PFSK-1 (cell line): ENCODE measurements around the gene CDCP1.

Source experiments
- FOXP2 ChIP-seq: optimal IDR thresholded peaks from 2 replicates; pipeline ENCODE3; 2011; ENCODE audit warnings: borderline replicate concordance, control low read depth, inconsistent platforms; ENCODE audit not compliant: insufficient read depth; ENCODE audit errors: extremely low read length, extremely low read depth
- POLR2AphosphoS5 ChIP-seq: IDR thresholded peaks from 2 replicates; pipeline ENCODE4 v1.6.1; 2012; ENCODE audit warnings: low read depth, mild to moderate bottlenecking, control low read depth, low read length, moderate library complexity
- REST ChIP-seq, 2 experiments: IDR thresholded peaks; 2 replicates each; pipeline versions ENCODE4 v1.6.1 to v1.8.0; 2011 to 2012; ENCODE audit warnings: low read depth in 2 of 2, low read length in 2 of 2, control low read depth in 1 of 2, inconsistent platforms in 1 of 2, mild to moderate bottlenecking in 1 of 2, moderate library complexity in 1 of 2; ENCODE audit not compliant: insufficient read depth in 1 of 2
- SIN3A ChIP-seq: IDR thresholded peaks from 2 replicates; pipeline ENCODE4 v1.6.1; 2012; ENCODE audit warnings: mild to moderate bottlenecking, low read length, moderate library complexity, borderline replicate concordance; ENCODE audit not compliant: insufficient read depth
- TAF1 ChIP-seq: IDR thresholded peaks from 2 replicates; pipeline ENCODE4 v1.6.1; 2012; ENCODE audit warnings: low read length, control low read depth, borderline replicate concordance; ENCODE audit not compliant: insufficient read depth

Gene CDCP1

GRCh38 chr3:45185052-45185451 is 38.9 kb upstream of the CDCP1 start:
- TF ChIP-seq POLR2AphosphoS5 (no peak), SIN3A (no peak)

GRCh38 chr3:45183872-45184262 is 37.7 kb upstream of the CDCP1 start:
- TF ChIP-seq SIN3A (no peak), POLR2AphosphoS5 (no peak), REST (IDR thresholded peaks at IDR 0.05; ENCODE audit: insufficient read depth in 1 of 2, low read depth in 2 of 2, low read length in 2 of 2) (no peak), TAF1 (no peak), FOXP2 (no peak)

- TF ChIP-seq SIN3A = no peak
Observed at GRCh38 chr3:45182915-45183871, 37.0 kb upstream of the CDCP1 start.

GRCh38 chr3:45181496-45181895 is 35.3 kb upstream of the CDCP1 start:
- TF ChIP-seq REST (IDR thresholded peaks at IDR 0.05; ENCODE audit: insufficient read depth in 1 of 2, low read depth in 2 of 2, low read length in 2 of 2) = no peak
- TF ChIP-seq POLR2AphosphoS5 = no peak
- no peak for TF ChIP-seq SIN3A
- no peak for TF ChIP-seq FOXP2
- TF ChIP-seq TAF1 = no peak

- TF ChIP-seq POLR2AphosphoS5 = no peak
- TF ChIP-seq TAF1 = no peak
- TF ChIP-seq REST (IDR thresholded peaks at IDR 0.05; ENCODE audit: insufficient read depth in 1 of 2, low read depth in 2 of 2, low read length in 2 of 2) = no peak
- TF ChIP-seq SIN3A = no peak
- TF ChIP-seq FOXP2 = no peak
Observed at GRCh38 chr3:45180899-45181298, 34.7 kb upstream of the CDCP1 start.

- no peak for TF ChIP-seq TAF1
Observed at GRCh38 chr3:45180051-45180450, 33.9 kb upstream of the CDCP1 start.

GRCh38 chr3:45179163-45179562 is 33.0 kb upstream of the CDCP1 start:
- no peak for TF ChIP-seq SIN3A
- no peak for TF ChIP-seq FOXP2
- no peak for TF ChIP-seq TAF1
- TF ChIP-seq REST (IDR thresholded peaks at IDR 0.05; ENCODE audit: insufficient read depth in 1 of 2, low read depth in 2 of 2, low read length in 2 of 2) = no peak
- no peak for TF ChIP-seq POLR2AphosphoS5
